ENCODE data around the gene OTOF.
A peak's percentile ranks its signal among the peaks of the same experiment; 100 is the strongest.

The OTOF gene

DNA sequence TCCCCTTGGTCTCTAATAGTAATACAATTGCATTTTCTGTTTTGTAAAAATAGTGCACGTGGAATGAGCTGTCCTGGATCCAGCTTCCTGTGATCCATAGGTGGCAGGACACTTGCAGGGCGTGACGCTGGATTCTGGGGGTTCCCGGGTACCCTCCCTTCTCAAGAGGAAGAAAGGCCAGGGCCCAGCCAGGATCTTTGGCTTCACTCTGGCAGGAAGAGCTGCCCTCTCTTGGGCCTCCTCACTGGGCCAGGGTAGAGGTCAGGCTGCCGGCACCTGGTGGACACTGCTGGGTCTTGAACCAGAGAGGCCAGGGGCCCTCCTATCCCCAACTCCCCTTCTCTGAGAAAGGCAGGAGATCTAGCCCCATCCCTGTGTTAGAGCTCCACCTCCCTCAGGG lies 37.8 kb upstream of the OTOF start:
- no peak for TF ChIP-seq POLR2AphosphoS5 (IDR thresholded peaks at IDR 0.05; ENCODE audit: low read depth, low read length)
- TF ChIP-seq POLR2A (IDR thresholded peaks at IDR 0.05; ENCODE audit: low read depth, low read length): no peak
- DNase-seq (ENCODE audit: insufficient read length): no peak
- FAIRE-seq: no peak

DNA sequence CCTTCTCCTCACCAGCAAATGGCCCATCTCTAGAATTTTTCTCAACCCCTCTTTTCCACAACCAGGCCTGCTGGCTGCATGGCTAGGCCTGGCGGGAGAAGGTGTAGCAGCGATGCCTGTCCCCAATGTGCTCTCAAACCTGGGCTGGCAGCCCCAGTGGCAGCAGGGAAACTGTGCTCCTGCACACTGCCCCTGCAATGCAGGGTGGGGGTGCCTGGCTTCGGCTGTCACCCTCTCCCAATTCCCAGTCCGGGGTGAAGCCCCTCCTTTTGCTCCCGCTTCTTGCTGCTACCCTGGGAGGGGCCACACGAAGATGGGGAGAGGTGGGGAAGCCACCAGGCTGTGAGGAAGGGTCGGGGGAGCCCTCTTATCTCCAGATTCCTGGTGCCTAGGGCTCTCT lies 36.1 kb upstream of the OTOF start:
- no peak for FAIRE-seq
- TF ChIP-seq POLR2A (IDR thresholded peaks at IDR 0.05; ENCODE audit: low read depth, low read length) (no peak), TAF1 (IDR thresholded peaks at IDR 0.05; ENCODE audit: borderline replicate concordance, low read depth, low read length) (no peak), POLR2AphosphoS5 (IDR thresholded peaks at IDR 0.05; ENCODE audit: low read depth, low read length) (no peak)
- DNase-seq (ENCODE audit: insufficient read length): no peak

DNA sequence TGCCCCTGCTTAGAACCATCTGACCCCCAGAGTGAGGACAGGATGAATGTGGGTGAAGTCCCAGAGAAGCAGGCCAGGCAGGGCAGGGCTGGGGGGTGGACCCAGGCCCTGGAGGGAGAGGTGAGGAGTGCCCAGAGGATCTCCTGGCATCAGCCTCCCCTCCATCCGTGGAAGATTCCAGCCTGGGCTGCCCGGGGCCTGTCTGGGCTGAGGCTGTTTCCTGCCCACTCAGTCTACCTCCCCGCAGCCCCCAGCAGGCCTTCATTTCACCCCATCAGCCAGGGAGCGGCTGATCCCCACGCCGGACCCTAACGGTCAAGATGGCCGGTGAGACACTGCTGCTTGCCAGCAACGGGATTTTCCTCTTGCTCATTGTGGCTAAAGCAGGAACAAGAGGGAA lies 35.3 kb upstream of the OTOF start:
- no peak for TF ChIP-seq POLR2A (IDR thresholded peaks at IDR 0.05; ENCODE audit: low read depth, low read length)
- no peak for DNase-seq (ENCODE audit: insufficient read length)
- FAIRE-seq: no peak

DNA sequence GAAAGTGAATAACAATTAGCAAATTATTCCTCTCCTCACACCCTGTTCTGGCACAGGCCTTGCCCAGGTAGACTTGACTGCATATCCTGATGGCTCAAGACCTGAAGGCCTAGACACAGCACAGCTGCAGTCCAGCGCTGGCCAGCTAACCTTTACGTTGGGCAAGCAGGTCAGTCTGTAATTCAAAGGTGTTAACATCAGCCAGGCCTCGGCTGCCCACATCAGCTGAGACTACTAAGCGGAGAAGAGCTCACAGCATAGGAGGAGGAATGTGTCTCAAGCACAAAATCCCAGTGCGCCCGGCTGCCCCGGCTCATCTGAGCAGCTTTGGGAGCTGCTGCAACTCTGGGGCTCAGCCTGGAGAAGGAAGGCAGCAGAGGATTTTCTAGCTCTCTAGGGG lies 33.5 kb upstream of the OTOF start:
- TF ChIP-seq POLR2AphosphoS5 (IDR thresholded peaks at IDR 0.05; ENCODE audit: low read depth, low read length) (no peak), POLR2A (IDR thresholded peaks at IDR 0.05; ENCODE audit: low read depth, low read length) (no peak), TAF1 (IDR thresholded peaks at IDR 0.05; ENCODE audit: borderline replicate concordance, low read depth, low read length) (no peak)
- no peak for FAIRE-seq
- no peak for DNase-seq (ENCODE audit: insufficient read length)

DNA sequence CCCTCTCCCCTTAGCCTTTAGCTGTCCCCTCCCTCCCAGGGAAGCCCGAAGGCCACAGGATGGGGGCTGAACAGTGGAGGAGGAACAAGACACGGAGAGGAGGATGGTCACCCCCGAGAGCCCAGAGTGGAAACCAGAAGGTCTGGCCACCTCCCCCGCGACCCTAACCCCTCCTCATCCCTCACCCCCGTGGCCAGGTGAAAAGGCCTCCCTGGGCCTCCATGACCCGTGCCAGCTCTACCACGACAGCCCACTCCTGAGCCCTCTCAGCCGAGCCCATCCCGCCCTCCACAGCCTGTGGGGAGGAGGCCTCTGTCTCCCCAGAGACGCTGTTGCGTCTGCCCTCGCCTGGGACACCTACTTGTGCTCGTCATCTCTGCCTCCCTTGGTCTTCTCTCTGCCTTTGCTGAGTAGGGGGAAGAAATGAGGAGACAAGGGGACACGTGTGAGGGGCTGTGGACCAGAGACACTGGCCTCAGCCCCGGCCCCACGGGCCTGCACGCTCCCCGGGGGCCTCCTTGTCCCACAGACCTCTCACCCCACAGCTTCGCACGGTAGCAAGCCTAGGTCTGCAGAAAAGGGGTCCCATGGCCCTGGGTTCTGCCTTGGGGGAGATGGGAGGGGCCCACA lies 32.5 kb upstream of the OTOF start:
- TF ChIP-seq TAF1 (IDR thresholded peaks at IDR 0.05; ENCODE audit: borderline replicate concordance, low read depth, low read length) (no peak), POLR2AphosphoS5 (IDR thresholded peaks at IDR 0.05; ENCODE audit: low read depth, low read length) (no peak), POLR2A (IDR thresholded peaks at IDR 0.05; ENCODE audit: low read depth, low read length) (no peak)
- DNase-seq (ENCODE audit: insufficient read length) (no peak), FAIRE-seq (no peak)

DNA sequence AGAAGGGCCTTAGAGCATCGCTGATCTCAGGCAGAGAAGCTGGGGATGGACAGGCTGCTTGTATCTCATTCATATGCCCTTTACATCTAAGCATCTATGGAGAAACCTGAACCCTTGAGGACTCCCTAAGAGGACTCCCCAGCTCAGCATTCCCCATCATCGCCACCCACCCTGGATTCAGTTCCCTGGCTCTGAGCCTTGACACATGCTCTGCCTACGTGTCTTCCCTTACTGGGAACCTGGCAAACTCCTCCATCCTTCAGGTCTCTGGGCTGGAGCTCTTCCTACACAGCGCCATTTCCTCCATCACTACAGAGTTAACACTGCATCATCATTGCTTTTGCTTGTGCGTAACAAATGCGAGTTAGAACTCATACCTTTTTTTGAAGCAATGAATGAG lies 31.2 kb upstream of the OTOF start:
- no peak for FAIRE-seq
- TF ChIP-seq TAF1 (IDR thresholded peaks at IDR 0.05; ENCODE audit: borderline replicate concordance, low read depth, low read length): no peak
- no peak for TF ChIP-seq POLR2AphosphoS5 (IDR thresholded peaks at IDR 0.05; ENCODE audit: low read depth, low read length)
- no peak for TF ChIP-seq POLR2A (IDR thresholded peaks at IDR 0.05; ENCODE audit: low read depth, low read length)

DNA sequence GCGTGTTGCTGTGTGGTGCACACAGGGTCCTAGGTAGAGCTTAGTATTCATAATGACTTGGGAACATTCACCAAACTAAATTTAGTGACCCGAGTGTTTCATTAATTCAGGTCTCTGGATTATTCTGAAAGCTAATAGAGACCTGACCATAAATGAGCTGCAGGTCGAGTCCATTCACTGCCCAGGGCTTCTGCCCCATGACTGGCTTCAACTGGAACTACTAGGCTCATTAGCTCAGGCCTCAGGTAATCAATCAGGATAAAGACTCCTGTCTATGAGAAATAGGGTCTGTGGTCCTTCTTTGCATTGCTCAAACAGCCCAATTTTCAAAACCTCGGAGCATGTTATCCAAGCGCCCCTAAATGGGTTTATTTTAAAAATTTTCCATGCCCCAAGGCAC lies 30.0 kb upstream of the OTOF start:
- FAIRE-seq (no peak), DNase-seq (ENCODE audit: insufficient read length) (no peak)
- TF ChIP-seq POLR2A (IDR thresholded peaks at IDR 0.05; ENCODE audit: low read depth, low read length): no peak
- no peak for TF ChIP-seq TAF1 (IDR thresholded peaks at IDR 0.05; ENCODE audit: borderline replicate concordance, low read depth, low read length)
- TF ChIP-seq POLR2AphosphoS5 (IDR thresholded peaks at IDR 0.05; ENCODE audit: low read depth, low read length): no peak

More for the DNA sequence above, 31.2 kb upstream of the OTOF start:
- no peak for DNase-seq (ENCODE audit: insufficient read length)

DNA sequence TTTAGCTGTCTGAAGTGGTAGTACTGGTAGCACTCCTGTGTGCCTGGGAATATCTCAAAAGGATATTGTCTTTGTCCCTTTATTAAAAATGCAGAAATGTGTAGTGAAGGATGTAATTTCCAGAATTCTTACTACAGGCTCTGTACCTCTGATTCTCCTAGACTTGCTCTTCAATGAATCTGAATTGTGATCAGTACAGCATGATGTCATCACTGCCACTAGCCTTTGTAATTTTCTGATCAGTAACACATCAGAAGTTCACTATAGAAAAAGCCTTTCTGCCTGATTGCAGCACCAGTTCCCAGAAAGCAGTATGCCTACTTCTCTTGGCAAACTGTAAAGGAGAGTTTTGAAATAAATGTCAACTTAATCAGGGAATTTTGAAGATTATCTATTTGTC lies 29.2 kb upstream of the OTOF start:
- DNase-seq (ENCODE audit: insufficient read length): no peak
- FAIRE-seq: no peak
- TF ChIP-seq TAF1 (IDR thresholded peaks at IDR 0.05; ENCODE audit: borderline replicate concordance, low read depth, low read length): no peak
- no peak for TF ChIP-seq POLR2AphosphoS5 (IDR thresholded peaks at IDR 0.05; ENCODE audit: low read depth, low read length)
- TF ChIP-seq POLR2A (IDR thresholded peaks at IDR 0.05; ENCODE audit: low read depth, low read length): no peak

DNA sequence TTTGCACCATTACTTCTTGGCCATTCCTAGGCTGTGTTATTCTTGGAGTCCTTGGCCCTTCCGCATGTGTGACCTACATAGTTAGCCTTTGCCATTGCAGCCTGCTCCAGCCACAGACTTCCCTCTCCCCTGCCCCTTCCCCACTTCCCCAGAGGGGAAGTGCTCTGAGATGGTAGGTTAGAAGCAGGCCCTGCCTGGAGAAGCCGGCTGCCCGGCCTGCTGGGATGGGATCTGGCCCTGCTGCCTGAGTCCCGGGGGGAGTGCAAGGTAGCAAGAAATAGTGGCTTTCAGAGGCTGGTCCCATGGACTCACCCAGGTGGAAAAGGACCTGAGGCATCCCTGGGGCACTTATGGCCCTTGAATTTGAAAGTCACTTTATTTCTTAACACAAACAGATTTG lies 28.4 kb upstream of the OTOF start:
- TF ChIP-seq POLR2AphosphoS5 (IDR thresholded peaks at IDR 0.05; ENCODE audit: low read depth, low read length) (no peak), POLR2A (IDR thresholded peaks at IDR 0.05; ENCODE audit: low read depth, low read length) (no peak), TAF1 (IDR thresholded peaks at IDR 0.05; ENCODE audit: borderline replicate concordance, low read depth, low read length) (no peak)
- FAIRE-seq (no peak), DNase-seq (ENCODE audit: insufficient read length) (no peak)

DNA sequence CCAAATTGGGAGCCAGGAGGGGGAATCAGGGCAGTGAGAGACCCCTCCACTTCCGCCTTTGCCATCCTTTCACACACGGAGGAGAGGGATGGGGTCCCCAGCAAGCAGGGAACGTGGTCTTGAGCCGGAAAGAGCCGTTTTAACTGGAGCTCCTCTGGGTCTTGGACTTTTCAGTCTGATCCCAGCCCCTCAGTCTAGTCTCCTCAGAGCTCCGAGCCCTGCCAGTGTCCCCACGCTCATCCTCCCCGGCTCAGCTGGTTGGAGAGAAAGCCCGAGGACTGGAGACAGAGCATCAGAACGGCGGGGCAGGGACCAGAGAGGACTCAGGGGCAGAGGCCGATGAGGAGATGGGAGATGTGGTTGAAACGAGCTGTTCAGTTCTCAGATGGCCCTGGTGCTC lies 26.1 kb upstream of the OTOF start:
- FAIRE-seq: no peak
- no peak for DNase-seq (ENCODE audit: insufficient read length)
- no peak for TF ChIP-seq TAF1 (IDR thresholded peaks at IDR 0.05; ENCODE audit: borderline replicate concordance, low read depth, low read length)
- no peak for TF ChIP-seq POLR2A (IDR thresholded peaks at IDR 0.05; ENCODE audit: low read depth, low read length)
- no peak for TF ChIP-seq POLR2AphosphoS5 (IDR thresholded peaks at IDR 0.05; ENCODE audit: low read depth, low read length)

DNA sequence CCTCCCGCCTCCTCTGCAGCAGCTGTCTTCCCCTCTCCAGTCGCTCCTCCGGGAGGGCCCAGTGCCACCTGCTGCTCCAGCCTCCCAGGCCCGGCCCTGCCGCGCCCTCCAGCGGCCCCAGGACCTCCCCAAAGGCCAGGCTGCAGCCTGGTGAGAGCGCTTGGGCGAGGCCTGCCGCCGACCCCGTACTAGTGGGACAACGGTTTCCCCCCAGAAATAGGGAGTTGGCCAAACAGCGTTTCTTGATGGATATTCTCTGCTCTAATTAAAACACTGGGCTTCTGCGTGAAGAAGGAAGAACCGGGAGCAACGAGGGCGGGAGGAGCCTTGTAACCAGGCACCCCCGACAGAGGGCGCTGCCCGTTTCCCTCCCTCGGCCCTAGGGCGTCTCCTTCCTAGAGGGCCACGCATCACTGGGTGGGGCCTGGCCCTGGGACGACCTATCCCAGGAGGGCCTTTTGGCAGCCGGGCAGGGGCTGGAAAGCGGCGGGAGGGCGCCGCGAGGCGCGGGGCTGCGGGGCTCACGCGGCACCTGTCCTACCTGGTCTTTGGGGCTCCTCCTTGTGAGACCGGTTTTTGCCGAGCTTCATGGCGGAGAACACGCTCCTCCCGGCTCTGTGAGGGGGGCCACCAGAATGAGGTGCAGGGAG lies 25.4 kb upstream of the OTOF start:
- FAIRE-seq: no peak

DNA sequence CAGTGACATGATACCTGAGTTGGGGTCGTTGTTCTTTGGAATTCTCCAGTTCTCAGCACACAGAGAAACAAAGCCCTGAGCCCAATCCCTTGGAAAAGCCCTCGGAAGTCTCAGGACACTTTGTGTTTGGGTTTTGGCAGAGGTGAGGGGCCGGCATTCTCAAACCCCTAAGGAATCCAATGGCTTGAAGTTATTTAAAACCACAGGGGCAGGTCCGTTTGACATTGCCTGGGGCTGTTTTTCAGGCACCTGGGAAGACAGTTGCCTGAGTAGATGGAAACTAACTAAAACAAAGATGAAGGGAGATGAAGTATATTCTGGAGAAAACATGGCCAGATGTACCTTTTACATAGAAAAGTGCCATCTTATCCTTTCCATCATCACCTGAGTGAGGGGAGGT lies 22.5 kb upstream of the OTOF start:
- TF ChIP-seq POLR2A (IDR thresholded peaks at IDR 0.05; ENCODE audit: low read depth, low read length) (no peak), TAF1 (IDR thresholded peaks at IDR 0.05; ENCODE audit: borderline replicate concordance, low read depth, low read length) (no peak), POLR2AphosphoS5 (IDR thresholded peaks at IDR 0.05; ENCODE audit: low read depth, low read length) (no peak)
- FAIRE-seq: no peak

More for the DNA sequence above, 25.4 kb upstream of the OTOF start:
- TF ChIP-seq POLR2A (IDR thresholded peaks at IDR 0.05; ENCODE audit: low read depth, low read length): no peak
- TF ChIP-seq TAF1 (IDR thresholded peaks at IDR 0.05; ENCODE audit: borderline replicate concordance, low read depth, low read length): no peak
- TF ChIP-seq POLR2AphosphoS5 (IDR thresholded peaks at IDR 0.05; ENCODE audit: low read depth, low read length): no peak
- peak; percentile 79 for DNase-seq (ENCODE audit: insufficient read length)

More for the DNA sequence above, 22.5 kb upstream of the OTOF start:
- DNase-seq (ENCODE audit: insufficient read length): no peak

All from GM12892 (cell line).